CD14-positive monocyte (primary cell): Measurements from ENCODE around the gene LSMEM2. TPM values are rescaled to one million over a fixed set of nuclear protein-coding genes. Genes with fewer than 3 reads are reported as not detected.

Experiments used
- DNase-seq, 3 donors: peaks; one replicate each; pipeline ENCODE4 v3.0.0-alpha.2; 2011 to 2022
- H2AFZ ChIP-seq: 2 replicates; pipeline ENCODE4 v1.6.0; 2012; ENCODE audit warnings: mild to moderate bottlenecking, low read depth, low read length, inconsistent platforms; ENCODE audit not compliant: insufficient read depth, poor library complexity, severe bottlenecking
- H3K27ac ChIP-seq, 2 donors: 1 replicate in 1 of 2; 2 replicates in 1 of 2; pipeline ENCODE4 v1.5.1; 2012 to 2013; ENCODE audit warnings: low read length in 2 of 2, control low read depth in 1 of 2, inconsistent platforms in 1 of 2, low read depth in 1 of 2, mild to moderate bottlenecking in 1 of 2
- H3K27me3 ChIP-seq, 2 donors: one replicate each; pipeline versions ENCODE4 v1.6.0 to v1.6.1; 2011 to 2013; ENCODE audit warnings: low read length in 2 of 2; ENCODE audit not compliant: control insufficient read depth in 2 of 2, insufficient read depth in 2 of 2
- H3K36me3 ChIP-seq, 2 donors: replicated peaks in 1 of 2; 1 replicate in 1 of 2; 2 replicates in 1 of 2; pipeline versions ENCODE4 v1.5.1 to v1.6.1; 2012 to 2013; ENCODE audit warnings: low read length in 2 of 2, control low read depth in 1 of 2, inconsistent platforms in 1 of 2, mild to moderate bottlenecking in 1 of 2; ENCODE audit not compliant: insufficient read depth in 2 of 2, control insufficient read depth in 1 of 2
- H3K4me1 ChIP-seq, 2 donors: 1 replicate in 1 of 2; 2 replicates in 1 of 2; pipeline versions ENCODE4 v1.5.1 to v1.6.1; 2012 to 2013; ENCODE audit warnings: low read length in 2 of 2, control low read depth in 1 of 2, inconsistent platforms in 1 of 2, mild to moderate bottlenecking in 1 of 2, moderate library complexity in 1 of 2; ENCODE audit not compliant: insufficient read depth in 2 of 2, control insufficient read depth in 1 of 2
- H3K4me2 ChIP-seq: replicated peaks from 2 replicates; pipeline ENCODE3; 2012; ENCODE audit warnings: low read length, moderate library complexity, mild to moderate bottlenecking; ENCODE audit not compliant: poor library complexity, severe bottlenecking; ENCODE audit errors: extremely low read depth
- H3K4me3 ChIP-seq, 3 experiments: fragments of 200-600 bp in 1 of 3; sonication (generic) in 1 of 3; replicated peaks in 1 of 3; 1 replicate in 2 of 3; 2 replicates in 1 of 3; pipeline ENCODE4 v1.5.1; 2011 to 2013; ENCODE audit warnings: low read length in 3 of 3, mild to moderate bottlenecking in 3 of 3, control low read depth in 2 of 3, low read depth in 2 of 3, inconsistent platforms in 1 of 3, moderate library complexity in 1 of 3
- H3K79me2 ChIP-seq: 2 replicates; pipeline ENCODE4 v1.6.0; 2012; ENCODE audit warnings: mild to moderate bottlenecking, control low read depth, inconsistent platforms, low read length, moderate library complexity; ENCODE audit not compliant: insufficient read depth
- H3K9ac ChIP-seq: 2 replicates; pipeline ENCODE4 v1.6.0; 2017; ENCODE audit warnings: low read length, mild to moderate bottlenecking; ENCODE audit not compliant: insufficient read depth, poor library complexity, severe bottlenecking
- H3K9me3 ChIP-seq, 2 donors: replicated peaks in 1 of 2; 1 replicate in 1 of 2; 2 replicates in 1 of 2; pipeline versions ENCODE4 v1.5.1 to v1.6.1; 2012 to 2013; ENCODE audit warnings: low read length in 2 of 2, control low read depth in 1 of 2; ENCODE audit not compliant: control insufficient read depth in 1 of 2, insufficient read depth in 1 of 2
- H4K20me1 ChIP-seq: 2 replicates; pipeline ENCODE4 v1.6.0; 2012; ENCODE audit warnings: mild to moderate bottlenecking, low read length, control low read depth, moderate library complexity; ENCODE audit not compliant: insufficient read depth
- H3K27ac Mint-ChIP-seq, 7 donors: one replicate each; pipeline ENCODE4 v1.8.0; 2020; ENCODE audit warnings: mild to moderate bottlenecking in 7 of 7, mixed read lengths in 7 of 7, moderate library complexity in 6 of 7, inconsistent platforms in 2 of 7
- H3K27me3 Mint-ChIP-seq, 3 donors: one replicate each; pipeline ENCODE4 v1.8.0; 2021 to 2022; ENCODE audit warnings: low read depth in 3 of 3, mild to moderate bottlenecking in 3 of 3, mixed read lengths in 3 of 3, moderate library complexity in 3 of 3, inconsistent platforms in 1 of 3
- H3K36me3 Mint-ChIP-seq, 2 donors: one replicate each; pipeline ENCODE4 v1.8.0; 2020; ENCODE audit warnings: mixed read lengths in 2 of 2, inconsistent platforms in 1 of 2, mild to moderate bottlenecking in 1 of 2
- H3K4me1 Mint-ChIP-seq: one replicate; pipeline ENCODE4 v1.8.0; 2020; ENCODE audit warnings: mild to moderate bottlenecking, mixed read lengths
- H3K4me3 Mint-ChIP-seq, 2 donors: one replicate each; pipeline ENCODE4 v1.8.0; 2020; ENCODE audit warnings: mild to moderate bottlenecking in 2 of 2, mixed read lengths in 2 of 2, moderate library complexity in 1 of 2
- H3K9me3 Mint-ChIP-seq, 7 donors: one replicate each; pipeline ENCODE4 v1.8.0; 2020 to 2022; ENCODE audit warnings: mixed read lengths in 7 of 7, mild to moderate bottlenecking in 6 of 7, moderate library complexity in 6 of 7, inconsistent platforms in 2 of 7
- CTCF ChIP-seq: fragments of 200-600 bp; IDR thresholded peaks from one replicate; pipeline ENCODE4 v1.8.0; 2022; ENCODE audit warnings: antibody characterized with exemption, mild to moderate bottlenecking
- WGBS: methylation state at CpG from one replicate; pipeline ENCODE4 v1.1.5; 2013; ENCODE audit warnings: missing lambda C conversion rate; ENCODE audit not compliant: insufficient coverage; 5-methylcytosine and 5-hydroxymethylcytosine counted together
- intact Hi-C, 2 donors: fragments of 100-400 bp; cut with micrococcal nuclease; formaldehyde crosslinking; loops; one replicate each; pipeline versions ENCODE4 v1.15.0 to v1.15.1; 2023
- polyA plus RNA-seq, 3 donors: library from polyadenylated mRNA; depleted of rRNA in 1 of 3; unstranded in 2 of 3; stranded (reverse) in 1 of 3; fragments of 300-500 nt in 2 of 3; fragments of >200 nt in 1 of 3; fragmentation: Illumina TruSeq in 2 of 3; gene quantifications; 1 replicate in 2 of 3; 2 replicates in 1 of 3; pipeline ENCODE4 v1.2.3, GENCODE V29; 2012 to 2021

LSMEM2 gene
- polyA plus RNA-seq, 3 donors, result not detected

- Histone ChIP-seq H3K4me3 (no peak overlapping the region), H4K20me1 (peaks cover 83% of the 10 kb centered on the region), H3K4me2 (no peak overlapping the region), H3K27ac (peak overlapping the region; percentile 39 to 84), H3K9me3 (no peaks in the 10 kb centered on the region), H3K36me3 (peaks cover 45 to 72% of the 10 kb centered on the region in 2 donors), H3K27me3 (no peaks in the 10 kb centered on the region), H3K4me1 (peaks cover 45 to 46% of the 10 kb centered on the region in 2 donors), H3K79me2 (peaks cover 86% of the 10 kb centered on the region), H3K9ac (no peak overlapping the region), H2AFZ (no peak overlapping the region)
- peaks cover 0 to 1% (median 0%) of the 10 kb centered on the region in 3 donors for H3K27me3 Mint-ChIP-seq
- H3K9me3 Mint-ChIP-seq, result no peaks in the 10 kb centered on the region
- intact Hi-C loops, result no loop called here
- peak overlapping the region in 6 of 7 donors; percentile 26 to 86 (median 65) for H3K27ac Mint-ChIP-seq
- DNase-seq, result peak in 1 of 3 donors; percentile 82
- no peak overlapping the region for H3K4me3 Mint-ChIP-seq
- peaks cover 36% of the 10 kb centered on the region for H3K4me1 Mint-ChIP-seq
- H3K36me3 Mint-ChIP-seq, result peaks cover 50 to 77% of the 10 kb centered on the region in 2 donors
- no peak for TF ChIP-seq CTCF
- WGBS, result 80% methylated on average over 6 of the region's 12 CpGs
Observed at GRCh38 chr3:50333744-50334328, 54.9 kb downstream of the LSMEM2 start.

GRCh38 chr3:50334339-50335075 is 55.6 kb downstream of the LSMEM2 start:
- H3K27me3 ChIP-seq, result no peaks in the 10 kb centered on the region
- Mint-ChIP-seq H3K36me3 (peaks cover 50 to 73% of the 10 kb centered on the region in 2 donors), H3K4me1 (peaks cover 41% of the 10 kb centered on the region), H3K9me3 (no peaks in the 10 kb centered on the region), H3K27me3 (peaks cover 0 to under 1% (median 0%) of the 10 kb centered on the region in 3 donors), H3K4me3 (no peak overlapping the region), H3K27ac (peak overlapping the region; percentile 26 to 86 (median 80))
- no peaks in the 10 kb centered on the region for H3K9me3 ChIP-seq
- no peak for DNase-seq
- H3K4me2 ChIP-seq, result no peak overlapping the region
- TF ChIP-seq CTCF, result no peak
- peaks cover 42 to 68% of the 10 kb centered on the region in 2 donors for H3K36me3 ChIP-seq
- H3K4me1 ChIP-seq, result peaks cover 48% of the 10 kb centered on the region in 2 donors
- no peak overlapping the region for H2AFZ ChIP-seq
- peaks cover 78% of the 10 kb centered on the region for H4K20me1 ChIP-seq
- intact Hi-C loops, result loop anchor here (5.0 kb wide), 1 partner anchor 37 kb away; the partner anchor contains the start of genes HYAL3 (in 2 of the 2) and NAA80 (in 2 of the 2)
- H3K27ac ChIP-seq, result peak overlapping the region; percentile 39 to 84
- no peak overlapping the region for H3K9ac ChIP-seq
- H3K4me3 ChIP-seq, result no peak overlapping the region
- WGBS, result 84% methylated on average over 4 of the region's 5 CpGs
- peaks cover 93% of the 10 kb centered on the region for H3K79me2 ChIP-seq
